HFFc6 (cell line): ENCODE results near the gene ACOXL. TPM values are rescaled to one million over a fixed set of nuclear protein-coding genes. Genes with fewer than 3 reads are reported as not detected.

Experiments used
- DNase-seq: peaks from one replicate; pipeline ENCODE4 v3.0.0-alpha.2; 2018
- H3K27ac Mint-ChIP-seq: 2 replicates; pipeline ENCODE4 v1.8.0; 2020; ENCODE audit warnings: mild to moderate bottlenecking, mixed read lengths
- H3K27me3 Mint-ChIP-seq: 2 replicates; pipeline ENCODE4 v1.8.0; 2021; ENCODE audit warnings: mild to moderate bottlenecking, moderate library complexity, mixed read lengths; ENCODE audit not compliant: insufficient read depth
- H3K36me3 Mint-ChIP-seq: 2 replicates; pipeline ENCODE4 v1.8.0; 2021; ENCODE audit warnings: low read depth, mixed read lengths
- H3K4me1 Mint-ChIP-seq: 2 replicates; pipeline ENCODE4 v1.8.0; 2020; ENCODE audit warnings: low read depth, mixed read lengths
- H3K4me3 Mint-ChIP-seq: 2 replicates; pipeline ENCODE4 v1.8.0; 2020; ENCODE audit warnings: mild to moderate bottlenecking, moderate library complexity, mixed read lengths
- H3K9me3 Mint-ChIP-seq: 2 replicates; pipeline ENCODE4 v1.8.0; 2020; ENCODE audit warnings: mild to moderate bottlenecking, mixed read lengths
- CTCF ChIP-seq: fragments of 200-600 bp; sonication (generic); IDR thresholded peaks from 2 replicates; pipeline ENCODE4 v1.5.0; 2021; ENCODE audit warnings: antibody characterized with exemption, mild to moderate bottlenecking
- total RNA-seq, 6 experiments: library from RNA; stranded (reverse); fragmentation: NEBNext Ultra II Directional; extraction: Animal tissue kit (Norgen Biotek cat#: 25700); gene quantifications; 2 replicates in 1 of 6; 3 replicates in 5 of 6; pipeline ENCODE4 v1.2.3, GENCODE V29; 2021

ACOXL gene
- total RNA-seq, 6 experiments from 2014 or later = not detected

GRCh38 chr2:110865188-110865587 lies 132.8 kb downstream of the ACOXL start:
- peak overlapping the region; percentile 29; the same call in 1 of the 2 replicates for H3K4me3 Mint-ChIP-seq
- no peak overlapping the region for H3K27ac Mint-ChIP-seq
- peaks cover 14% of the 10 kb centered on the region for H3K4me1 Mint-ChIP-seq
- DNase-seq = no peak
- H3K9me3 Mint-ChIP-seq = no peaks in the 10 kb centered on the region
- H3K36me3 Mint-ChIP-seq = no peaks in the 10 kb centered on the region
- no peak for TF ChIP-seq CTCF
- peaks cover 46% of the 10 kb centered on the region for H3K27me3 Mint-ChIP-seq

GRCh38 chr2:110866045-110866444 lies 133.7 kb downstream of the ACOXL start:
- DNase-seq = no peak
- peaks cover 38% of the 10 kb centered on the region for H3K27me3 Mint-ChIP-seq
- no peaks in the 10 kb centered on the region for H3K36me3 Mint-ChIP-seq
- no peak overlapping the region for H3K27ac Mint-ChIP-seq
- no peak for TF ChIP-seq CTCF
- H3K9me3 Mint-ChIP-seq = no peaks in the 10 kb centered on the region
- H3K4me3 Mint-ChIP-seq = no peak overlapping the region
- H3K4me1 Mint-ChIP-seq = peaks cover 14% of the 10 kb centered on the region

GRCh38 chr2:110866466-110866865 lies 134.1 kb downstream of the ACOXL start:
- Mint-ChIP-seq H3K9me3 (no peaks in the 10 kb centered on the region), H3K4me3 (no peak overlapping the region), H3K27me3 (peaks cover 39% of the 10 kb centered on the region), H3K4me1 (peaks cover 14% of the 10 kb centered on the region), H3K36me3 (no peaks in the 10 kb centered on the region), H3K27ac (no peak overlapping the region)
- no peak for TF ChIP-seq CTCF
- DNase-seq = no peak

GRCh38 chr2:110867078-110867477 lies 134.7 kb downstream of the ACOXL start:
- H3K27me3 Mint-ChIP-seq = peaks cover 38% of the 10 kb centered on the region
- H3K36me3 Mint-ChIP-seq = no peaks in the 10 kb centered on the region
- no peak overlapping the region for H3K4me3 Mint-ChIP-seq
- TF ChIP-seq CTCF = no peak
- H3K27ac Mint-ChIP-seq = no peak overlapping the region
- H3K9me3 Mint-ChIP-seq = no peaks in the 10 kb centered on the region
- DNase-seq = no peak
- H3K4me1 Mint-ChIP-seq = peaks cover 14% of the 10 kb centered on the region

GRCh38 chr2:110868971-110869370 lies 136.6 kb downstream of the ACOXL start:
- Mint-ChIP-seq H3K36me3 (no peaks in the 10 kb centered on the region), H3K4me3 (no peak overlapping the region), H3K27ac (no peak overlapping the region), H3K27me3 (peaks cover 34% of the 10 kb centered on the region), H3K9me3 (no peaks in the 10 kb centered on the region), H3K4me1 (peaks cover 14% of the 10 kb centered on the region)
- no peak for DNase-seq
- TF ChIP-seq CTCF = no peak
